ENCODE measurements around the gene RND1. TPM values are rescaled to one million over a fixed set of nuclear protein-coding genes. Genes with fewer than 3 reads are reported as not detected.

The RND1 gene
- total and polyA plus RNA-seq, 7 donors, result 0.36 to 16.2 (median 5.2) TPM; not detected in 2

- Histone ChIP-seq H3K9me3 (no peaks in the 10 kb centered on the region), H3K27me3 (no peaks in the 10 kb centered on the region), H3K36me3 (no peaks in the 10 kb centered on the region), H3K27ac (peak overlapping the region; percentile 86 to 94 (median 91)), H3K4me1 (peaks cover 0 to 60% (median 43%) of the 10 kb centered on the region in 4 donors), H3K4me3 (peak overlapping the region; percentile 62 to 86 (median 78))
- intact Hi-C loops (cut with DNase I), result loop anchor here (10.0 kb wide), 1 partner anchor 599 kb away; no protein-coding TSS in a partner anchor
- no peak for DNase-seq
- TF ChIP-seq, protein P1, sequence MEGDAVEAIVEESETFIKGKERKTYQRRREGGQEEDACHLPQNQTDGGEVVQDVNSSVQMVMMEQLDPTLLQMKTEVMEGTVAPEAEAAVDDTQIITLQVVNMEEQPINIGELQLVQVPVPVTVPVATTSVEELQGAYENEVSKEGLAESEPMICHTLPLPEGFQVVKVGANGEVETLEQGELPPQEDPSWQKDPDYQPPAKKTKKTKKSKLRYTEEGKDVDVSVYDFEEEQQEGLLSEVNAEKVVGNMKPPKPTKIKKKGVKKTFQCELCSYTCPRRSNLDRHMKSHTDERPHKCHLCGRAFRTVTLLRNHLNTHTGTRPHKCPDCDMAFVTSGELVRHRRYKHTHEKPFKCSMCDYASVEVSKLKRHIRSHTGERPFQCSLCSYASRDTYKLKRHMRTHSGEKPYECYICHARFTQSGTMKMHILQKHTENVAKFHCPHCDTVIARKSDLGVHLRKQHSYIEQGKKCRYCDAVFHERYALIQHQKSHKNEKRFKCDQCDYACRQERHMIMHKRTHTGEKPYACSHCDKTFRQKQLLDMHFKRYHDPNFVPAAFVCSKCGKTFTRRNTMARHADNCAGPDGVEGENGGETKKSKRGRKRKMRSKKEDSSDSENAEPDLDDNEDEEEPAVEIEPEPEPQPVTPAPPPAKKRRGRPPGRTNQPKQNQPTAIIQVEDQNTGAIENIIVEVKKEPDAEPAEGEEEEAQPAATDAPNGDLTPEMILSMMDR (IDR thresholded peaks at IDR 0.05), result no peak
- no peak for TF ChIP-seq POLR2AphosphoS5 (IDR thresholded peaks at IDR 0.05)
- no peak for TF ChIP-seq EP300 (IDR thresholded peaks at IDR 0.05)
- TF ChIP-seq POLR2A (IDR thresholded peaks at IDR 0.05), result no peak
- WGBS, 2 donors, result 26 to 28% methylated on average over 18 of the region's 18 CpGs
Measured at GRCh38 chr12:48813465-48814261, 52.0 kb downstream of the RND1 start.

GRCh38 chr12:48812389-48812788 is 53.3 kb downstream of the RND1 start:
- intact Hi-C loops (cut with DNase I), result loop anchor here (10.0 kb wide), 1 partner anchor 598 kb away; no protein-coding TSS in a partner anchor
- no peak overlapping the region for H3K4me3 ChIP-seq
- peaks cover 0 to 48% (median 36%) of the 10 kb centered on the region in 4 donors for H3K4me1 ChIP-seq
- no peaks in the 10 kb centered on the region for H3K9me3 ChIP-seq
- no peak for DNase-seq
- WGBS, 2 donors, result 72 to 73% methylated on average over 2 of the region's 2 CpGs
- no peak overlapping the region for H3K27ac ChIP-seq
- no peaks in the 10 kb centered on the region for H3K36me3 ChIP-seq
- TF ChIP-seq POLR2AphosphoS5 (IDR thresholded peaks at IDR 0.05) (no peak), EP300 (IDR thresholded peaks at IDR 0.05) (no peak), POLR2A (IDR thresholded peaks at IDR 0.05) (no peak)
- TF ChIP-seq, protein P1 (IDR thresholded peaks at IDR 0.05), result no peak
- no peaks in the 10 kb centered on the region for H3K27me3 ChIP-seq

DNA sequence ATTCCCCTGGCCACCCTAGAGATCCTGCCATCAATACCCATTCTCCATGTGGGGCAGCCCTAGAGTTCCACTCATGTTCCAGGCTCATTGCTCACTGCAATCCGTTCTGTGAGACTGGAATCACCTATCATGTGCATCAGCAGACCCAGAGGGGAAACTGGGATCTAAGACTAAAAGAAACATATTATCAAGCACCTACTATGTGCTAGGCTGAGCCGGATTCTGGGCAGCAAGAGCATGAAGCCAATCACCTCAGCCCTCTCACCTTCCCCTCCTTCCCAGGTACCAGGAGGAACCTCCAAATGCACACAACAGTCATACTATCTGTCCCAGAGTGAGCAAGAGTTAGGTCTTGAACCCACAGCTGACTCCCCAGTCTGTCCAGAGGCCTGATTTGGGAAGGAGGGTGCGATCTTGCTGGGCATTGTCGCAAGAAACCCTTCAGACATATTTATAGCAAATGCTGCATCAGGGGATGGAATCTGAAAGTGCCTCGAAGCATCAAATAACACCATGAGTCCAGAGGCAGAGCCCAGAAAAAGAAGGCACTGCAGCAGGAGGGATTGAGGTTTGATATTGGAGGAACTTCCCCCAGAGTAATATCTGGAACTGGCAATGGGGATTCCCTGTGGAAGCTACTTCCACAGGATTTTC is 54.1 kb downstream of the RND1 start:
- Histone ChIP-seq H3K27me3 (no peaks in the 10 kb centered on the region), H3K36me3 (no peaks in the 10 kb centered on the region), H3K4me1 (peaks cover 0 to 46% (median 34%) of the 10 kb centered on the region in 4 donors), H3K9me3 (no peaks in the 10 kb centered on the region), H3K4me3 (no peak overlapping the region), H3K27ac (peak overlapping the region in 2 of 4 donors; percentile 35 to 49)
- 82 to 84% methylated on average over 5 of the region's 5 CpGs for WGBS, 2 donors
- no peak for DNase-seq
- TF ChIP-seq POLR2A (IDR thresholded peaks at IDR 0.05) (no peak), EP300 (IDR thresholded peaks at IDR 0.05) (no peak), POLR2AphosphoS5 (IDR thresholded peaks at IDR 0.05) (no peak)
- TF ChIP-seq, protein P1 (IDR thresholded peaks at IDR 0.05), result no peak
- intact Hi-C loops (cut with DNase I), result loop anchor here (10.0 kb wide), 1 partner anchor 597 kb away; no protein-coding TSS in a partner anchor

DNA sequence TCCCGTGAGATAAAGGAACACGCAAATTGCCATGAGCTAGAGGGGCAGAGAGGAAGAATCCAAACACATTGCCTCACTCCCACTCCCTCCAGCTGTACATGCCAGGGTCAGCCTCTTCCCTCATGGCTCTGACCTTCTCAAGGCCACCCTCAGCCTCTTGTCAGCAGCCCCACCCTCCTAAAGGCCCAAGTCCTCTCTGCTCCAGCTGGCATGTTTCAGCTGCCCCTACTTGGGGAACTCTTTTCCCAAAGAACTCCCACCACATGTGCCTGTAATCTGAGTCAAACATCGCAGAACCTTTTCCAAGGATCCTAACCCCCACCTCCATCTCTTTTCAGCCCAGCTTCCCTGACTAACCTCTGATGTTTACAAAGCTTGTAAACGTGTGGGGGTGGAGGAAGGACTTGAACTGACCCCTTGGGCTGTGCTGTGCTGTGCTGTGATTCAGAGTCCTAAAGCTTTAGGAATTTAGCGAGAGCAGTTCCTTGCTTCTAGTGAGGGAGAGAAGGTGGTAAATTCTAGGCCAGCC is 54.7 kb downstream of the RND1 start:
- no peak overlapping the region for H3K4me3 ChIP-seq
- no peaks in the 10 kb centered on the region for H3K36me3 ChIP-seq
- WGBS, 2 donors, result 46 to 60% methylated on average over 5 of the region's 5 CpGs
- no peaks in the 10 kb centered on the region for H3K27me3 ChIP-seq
- H3K27ac ChIP-seq, result peak overlapping the region in 2 of 4 donors; percentile 35 to 49
- intact Hi-C loops (cut with DNase I), result loop anchor here (10.0 kb wide), 1 partner anchor 596 kb away; no protein-coding TSS in a partner anchor
- H3K9me3 ChIP-seq, result no peaks in the 10 kb centered on the region
- TF ChIP-seq POLR2A (IDR thresholded peaks at IDR 0.05), result no peak
- peaks cover 0 to 41% (median 29%) of the 10 kb centered on the region in 4 donors for H3K4me1 ChIP-seq
- DNase-seq, result no peak

- WGBS, 2 donors, result 88 to 93% methylated on average over 3 of the region's 3 CpGs
- intact Hi-C loops (cut with DNase I), result no loop called here
- DNase-seq, result no peak
- TF ChIP-seq EP300 (IDR thresholded peaks at IDR 0.05) (no peak), POLR2AphosphoS5 (IDR thresholded peaks at IDR 0.05) (no peak), POLR2A (IDR thresholded peaks at IDR 0.05) (no peak)
- TF ChIP-seq, protein P1 (IDR thresholded peaks at IDR 0.05), result no peak
- Histone ChIP-seq H3K4me1 (peaks cover 0 to 24% (median 12%) of the 10 kb centered on the region in 4 donors), H3K27me3 (no peaks in the 10 kb centered on the region), H3K27ac (no peak overlapping the region), H3K9me3 (no peaks in the 10 kb centered on the region), H3K4me3 (no peak overlapping the region), H3K36me3 (no peaks in the 10 kb centered on the region)
Measured at GRCh38 chr12:48807981-48808380, 57.7 kb downstream of the RND1 start.
